K562 (cell line): ENCODE results near the gene KCNAB2. TPM values are rescaled to one million over a fixed set of nuclear protein-coding genes. Genes with fewer than 3 reads are reported as not detected.

Experiments used
- ATAC-seq: fragments of 200-7000 bp; cut with Tn5 transposase; 3 replicates; pipeline ENCODE4 v1.9.1; 2020; ENCODE audit warnings: moderate library complexity
- BruUV-seq: library from RNA; stranded (reverse); fragments of 400-500 nt; replicated peaks from 2 replicates; lab custom pipeline; 2021; lab: Mats Ljungman, UMichigan
- CTCF ChIA-PET: fragments of 300-600 bp; formaldehyde crosslinking; extraction: SDS; loops from one replicate; lab custom pipeline; 2021; ENCODE audit warnings: low intra/inter-chr PET ratio; lab: Yijun Ruan, JAX
- POLR2A ChIA-PET: fragments of 300-600, 350-650 bp; sonication (Branson Sonifier 250); formaldehyde crosslinking; extraction: SDS; loops from one replicate; lab custom pipeline; 2021; ENCODE audit warnings: antibody characterized with exemption, inconsistent platforms; lab: Yijun Ruan, JAX
- DNase-seq, 4 experiments: peaks; one replicate each; pipeline versions ENCODE4 v3.0.0 to v3.0.0-alpha.2; 2011 to 2018; ENCODE audit warnings: low spot score in 3 of 4, mixed read lengths in 3 of 4; ENCODE audit errors: extremely low read depth in 1 of 4
- FAIRE-seq: peaks from 2 replicates; lab custom pipeline; 2011; peaks lifted over from hg19 to GRCh38; lab: Jason Lieb, UNC
- H2AFZ ChIP-seq: 2 replicates; pipeline ENCODE4 v1.6.0; 2011; ENCODE audit warnings: low read depth, low read length, control low read depth, inconsistent platforms
- H3K27ac ChIP-seq: fragments of 200-600 bp; 3 replicates; pipeline ENCODE4 v1.8.0; 2011; ENCODE audit warnings: low read depth, mild to moderate bottlenecking, control low read depth, inconsistent platforms, low read length, moderate library complexity, mixed read lengths; ENCODE audit errors: extremely low read depth
- H3K27me3 ChIP-seq, 2 experiments: fragments of 300-600 bp in 1 of 2; 2 replicates in 1 of 2; 3 replicates in 1 of 2; pipeline versions ENCODE4 v1.6.0 to v1.8.0; 2011; ENCODE audit warnings: inconsistent platforms in 2 of 2, low read length in 2 of 2, mild to moderate bottlenecking in 1 of 2, mixed read lengths in 1 of 2, moderate library complexity in 1 of 2; ENCODE audit not compliant: control insufficient read depth in 2 of 2, insufficient read depth in 2 of 2
- H3K36me3 ChIP-seq: fragments of 300-600 bp; 3 replicates; pipeline ENCODE4 v1.8.0; 2011; ENCODE audit warnings: mild to moderate bottlenecking, low read length, inconsistent platforms; ENCODE audit not compliant: control insufficient read depth, insufficient read depth
- H3K4me1 ChIP-seq, 2 experiments: fragments of 200-600 bp in 1 of 2; replicated peaks in 1 of 2; 2 replicates in 1 of 2; 3 replicates in 1 of 2; pipeline versions ENCODE4 v1.5.1 to v1.8.0; 2011; ENCODE audit warnings: inconsistent platforms in 2 of 2, low read length in 2 of 2, mild to moderate bottlenecking in 1 of 2, mixed read lengths in 1 of 2, moderate library complexity in 1 of 2; ENCODE audit not compliant: control insufficient read depth in 2 of 2, insufficient read depth in 2 of 2
- H3K4me2 ChIP-seq: 2 replicates; pipeline ENCODE4 v1.6.1; 2011; ENCODE audit warnings: low read length, control low read depth, inconsistent platforms, mixed read lengths; ENCODE audit not compliant: insufficient read depth
- H3K4me3 ChIP-seq: fragments of 200-600 bp; sonication (generic), shearing (Covaris generic); 2 replicates; pipeline ENCODE4 v1.5.1; 2016; ENCODE audit warnings: control low read depth, inconsistent platforms
- H3K79me2 ChIP-seq: fragments of 200-600 bp; 3 replicates; pipeline ENCODE4 v1.8.0; 2011; ENCODE audit warnings: low read length, inconsistent platforms; ENCODE audit not compliant: control insufficient read depth, insufficient read depth
- H3K9ac ChIP-seq, 2 experiments: 2 replicates each; pipeline versions ENCODE4 v1.6.0 to v1.6.1; 2011; ENCODE audit warnings: low read depth in 2 of 2, low read length in 2 of 2, control low read depth in 1 of 2, inconsistent platforms in 1 of 2, mild to moderate bottlenecking in 1 of 2, mixed read lengths in 1 of 2; ENCODE audit not compliant: insufficient read depth in 1 of 2
- H3K9me1 ChIP-seq: one replicate; pipeline ENCODE4 v1.6.0; 2011; ENCODE audit warnings: inconsistent platforms, mild to moderate bottlenecking, low read length, moderate library complexity; ENCODE audit not compliant: control insufficient read depth, insufficient read depth
- H3K9me3 ChIP-seq: replicated peaks from 2 replicates; pipeline ENCODE4 v1.5.1; 2011; ENCODE audit warnings: low read depth, low read length, inconsistent platforms; ENCODE audit not compliant: control insufficient read depth, insufficient read depth
- H4K20me1 ChIP-seq: replicated peaks from 2 replicates; pipeline ENCODE4 v1.6.1; 2011; ENCODE audit warnings: low read length, inconsistent platforms, mixed read lengths; ENCODE audit not compliant: control insufficient read depth, insufficient read depth
- CBX8 ChIP-seq: fragments of 200-600 bp; sonication (generic); IDR thresholded peaks from 2 replicates; pipeline ENCODE4 v1.6.1; 2012; ENCODE audit warnings: borderline replicate concordance, mixed run types, low read depth, mild to moderate bottlenecking, moderate library complexity, mixed read lengths, low read length, control low read depth, inconsistent platforms; ENCODE audit not compliant: poor library complexity, severe bottlenecking; ENCODE audit errors: extremely low read depth
- NCOR1 ChIP-seq: fragments of 450-650 bp; IDR thresholded peaks from 2 replicates; pipeline ENCODE4 v1.6.1; 2016; ENCODE audit warnings: mild to moderate bottlenecking, moderate library complexity
- POLR2G ChIP-seq: fragments of 200-400 bp; formaldehyde crosslinking; IDR thresholded peaks from 2 replicates; pipeline ENCODE4 v1.6.1; 2017; ENCODE audit warnings: low read depth, mild to moderate bottlenecking, antibody characterized with exemption, low read length, moderate library complexity
- SMAD2 ChIP-seq: fragments of 150-350 bp; IDR thresholded peaks from 2 replicates; pipeline ENCODE4 v1.6.1; 2014; ENCODE audit warnings: low read depth, mild to moderate bottlenecking, low read length
- ZNF436 ChIP-seq: fragments of 250-450, 450-650 bp; sonication (Bioruptor Pico); formaldehyde crosslinking; IDR thresholded peaks from 2 replicates; pipeline ENCODE4 v1.7.0; 2020; ENCODE audit warnings: mild to moderate bottlenecking
- WGBS: fragments of 100-300 bp; shearing (Covaris generic); methylation state at CpG from one replicate; pipeline ENCODE4 v1.1.6; 2016; ENCODE audit warnings: low coverage, mixed read lengths; ENCODE audit not compliant: insufficient coverage; ENCODE audit errors: missing lambda C conversion rate; 5-methylcytosine and 5-hydroxymethylcytosine counted together
- in situ Hi-C: fragments of 300-500 bp; cut with MboI; formaldehyde crosslinking; loops from 4 replicates; pipeline ENCODE4 v1.15.0; 2018; ENCODE audit warnings: inconsistent platforms, mixed read lengths
- intact Hi-C: fragments of 100-400 bp; cut with micrococcal nuclease; formaldehyde crosslinking; loops from 2 replicates; pipeline ENCODE4 v1.14.2; 2022
- polyA plus RNA-seq, 8 experiments: library from polyadenylated mRNA; depleted of rRNA in 4 of 8; stranded (reverse) in 5 of 8; unstranded in 3 of 8; fragments of >200 nt; fragmentation: Nextera tagmentation in 2 of 8; fragmentation: Illumina TruSeq in 1 of 8; extraction: Ambion mirVana in 2 of 8; extraction: Trizol in 1 of 8; gene quantifications; 2 replicates each; pipeline versions ENCODE4 v1.2.1 to v1.2.3, GENCODE V29; 2011 to 2014; ENCODE audit warnings: inconsistent platforms in 1 of 8, missing spikeins in 1 of 8
- total RNA-seq, 7 experiments: library from RNA; depleted of rRNA in 6 of 7; stranded (reverse); fragments of >200 nt in 6 of 7; fragmentation: Illumina TruSeq in 2 of 7; extraction: Trizol in 2 of 7; gene quantifications; 2 replicates each; pipeline versions ENCODE4 v1.2.1 to v1.2.3, GENCODE V29; 2011 to 2021; ENCODE audit warnings: low replicate concordance in 1 of 7

Gene KCNAB2
- total and polyA plus RNA-seq, 9 of the 15 experiments (the other 6 are each of a cell fraction or from before 2014, with no cell fraction given), result 1.8 to 15.8 (median 7.1) TPM

DNA sequence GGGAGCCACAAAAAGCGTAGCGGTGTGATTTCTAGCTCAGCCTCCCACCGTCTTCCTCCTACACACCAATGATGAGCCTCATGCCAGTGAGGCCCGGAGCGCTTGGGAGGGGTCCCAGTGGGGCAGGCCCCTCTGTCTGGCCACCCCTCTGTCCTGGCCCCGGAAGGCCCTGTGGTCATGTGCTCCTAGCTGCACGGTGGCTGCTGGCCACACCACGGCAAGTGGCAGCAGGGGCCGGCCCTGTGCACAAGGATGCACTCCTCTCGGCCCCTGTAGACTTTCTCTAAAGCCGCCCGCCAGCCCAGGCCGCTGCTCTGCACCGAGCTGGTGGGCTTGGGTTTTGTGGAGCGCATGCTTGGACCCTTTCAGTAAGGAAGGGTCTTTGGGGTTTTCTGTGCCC is 53.6 kb downstream of the KCNAB2 start:
- intact Hi-C loops (no loop called here), in situ Hi-C loops (no loop called here)
- H3K4me1 ChIP-seq, result peaks cover 0 to 26% of the 10 kb centered on the region in 2 experiments; a peak in 1 of 5 replicates
- H3K4me2 ChIP-seq, result no peak overlapping the region
- CTCF ChIA-PET, result no interaction called here
- H4K20me1 ChIP-seq, result peaks cover 21% of the 10 kb centered on the region
- DNase-seq, result no peak
- H3K27ac ChIP-seq, result no peak overlapping the region
- H3K36me3 ChIP-seq, result no peaks in the 10 kb centered on the region
- no peak for FAIRE-seq
- no peaks in the 10 kb centered on the region for H3K9me1 ChIP-seq
- 13% methylated on average over 15 of the region's 15 CpGs for WGBS
- H3K9me3 ChIP-seq, result no peaks in the 10 kb centered on the region
- ATAC-seq, result no peak
- H3K27me3 ChIP-seq, result peaks cover 22 to 76% of the 10 kb centered on the region in 2 experiments; a peak in 4 of 5 replicates
- H3K79me2 ChIP-seq, result no peaks in the 10 kb centered on the region
- TF ChIP-seq ZNF436 (CRISPR knock-in tag) (no peak), POLR2G (0 out of 2 replicates have a peak, but pooled peaks have one; percentile 13), NCOR1 (no peak), SMAD2 (no peak), CBX8 (no peak)
- TF ChIP-seq, all 486 proteins: peak for 1
- BruUV-seq, result no TSS peak
- H2AFZ ChIP-seq, result no peak overlapping the region
- H3K4me3 ChIP-seq, result no peak overlapping the region
- H3K9ac ChIP-seq, result no peak overlapping the region
- POLR2A ChIA-PET, result interaction anchor here (0.6 kb wide), 1 partner anchor 49 kb away, joined by 3 read pairs; no protein-coding TSS in a partner anchor
